Activated B cell treated with CpG ODN at 0.5 μM for 24 hours (primary cell): ENCODE measurements around the gene EGFLAM. TPM values are rescaled to one million over a fixed set of nuclear protein-coding genes. Genes with fewer than 3 reads are reported as not detected.

Experiments used
- ATAC-seq: fragments of 200-7000 bp; cut with Tn5 transposase; one replicate; pipeline ENCODE4 v1.10.0; 2021; ENCODE audit warnings: low read depth, mild to moderate bottlenecking, moderate library complexity
- CTCF ChIA-PET: fragments of 350-600 bp; sonication (Branson Sonifier 250); formaldehyde crosslinking; loops from one replicate; lab custom pipeline; 2021; ENCODE audit warnings: antibody characterized with exemption; lab: Charles Lee
- POLR2A ChIA-PET: fragments of 350-600 bp; sonication (Branson Sonifier 250); formaldehyde crosslinking; loops from one replicate; lab custom pipeline; 2021; ENCODE audit warnings: antibody characterized with exemption; lab: Charles Lee
- DNase-seq: peaks from one replicate; pipeline ENCODE4 v3.0.0; 2022
- H3K27ac Mint-ChIP-seq: one replicate; pipeline ENCODE4 v1.8.0; 2020; ENCODE audit warnings: mixed read lengths
- H3K27me3 Mint-ChIP-seq: one replicate; pipeline ENCODE4 v1.8.0; 2021; ENCODE audit warnings: mixed read lengths
- H3K36me3 Mint-ChIP-seq: one replicate; pipeline ENCODE4 v1.8.0; 2021; ENCODE audit warnings: low read depth, mixed read lengths
- H3K4me1 Mint-ChIP-seq: one replicate; pipeline ENCODE4 v1.8.0; 2021; ENCODE audit warnings: mixed read lengths
- H3K4me3 Mint-ChIP-seq: one replicate; pipeline ENCODE4 v1.8.0; 2020; ENCODE audit warnings: mild to moderate bottlenecking, mixed read lengths
- H3K9me3 Mint-ChIP-seq: one replicate; pipeline ENCODE4 v1.8.0; 2020; ENCODE audit warnings: mixed read lengths
- intact Hi-C: fragments of 100-400 bp; cut with micrococcal nuclease; formaldehyde crosslinking; loops from one replicate; pipeline ENCODE4 v1.15.1; 2024
- total RNA-seq: library from RNA; stranded (reverse); gene quantifications from 2 replicates; pipeline ENCODE4 v1.2.3, GENCODE V29; 2022
- TF ChIP-seq, protein P1 (sequence below): fragments of 200-600 bp; IDR thresholded peaks from one replicate; pipeline ENCODE4 v1.8.0; 2022; ENCODE audit warnings: antibody characterized with exemption, mild to moderate bottlenecking

EGFLAM gene
- total RNA-seq, 1 donor from 2014 or later: not detected

DNA sequence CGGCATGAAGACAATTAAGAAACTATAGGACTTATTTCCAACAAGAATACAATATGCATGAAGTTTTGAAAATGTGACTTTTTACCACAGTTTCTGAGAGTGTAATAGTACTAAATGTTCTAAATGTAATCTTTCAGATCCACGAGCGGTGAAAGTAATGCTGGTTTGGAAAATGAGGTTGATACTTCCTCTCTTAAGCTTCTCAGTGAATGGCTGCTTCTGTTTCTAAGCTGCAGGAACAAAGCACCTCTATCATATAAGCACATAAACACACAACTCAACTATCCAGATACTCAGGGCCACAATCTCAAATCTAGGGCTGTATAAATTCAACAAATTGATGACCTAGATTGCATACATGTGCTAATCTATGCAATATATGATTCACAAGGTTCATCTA, 219.8 kb downstream of the EGFLAM start:
- ATAC-seq (no peak), DNase-seq (no peak)
- Mint-ChIP-seq H3K4me3 (no peak overlapping the region), H3K36me3 (no peaks in the 10 kb centered on the region), H3K27ac (no peak overlapping the region), H3K9me3 (no peaks in the 10 kb centered on the region), H3K27me3 (peaks cover 34% of the 10 kb centered on the region), H3K4me1 (no peaks in the 10 kb centered on the region)
- intact Hi-C loops: no loop called here
- ChIA-PET POLR2A (no interaction called here), CTCF (no interaction called here)
- TF ChIP-seq, protein P1, sequence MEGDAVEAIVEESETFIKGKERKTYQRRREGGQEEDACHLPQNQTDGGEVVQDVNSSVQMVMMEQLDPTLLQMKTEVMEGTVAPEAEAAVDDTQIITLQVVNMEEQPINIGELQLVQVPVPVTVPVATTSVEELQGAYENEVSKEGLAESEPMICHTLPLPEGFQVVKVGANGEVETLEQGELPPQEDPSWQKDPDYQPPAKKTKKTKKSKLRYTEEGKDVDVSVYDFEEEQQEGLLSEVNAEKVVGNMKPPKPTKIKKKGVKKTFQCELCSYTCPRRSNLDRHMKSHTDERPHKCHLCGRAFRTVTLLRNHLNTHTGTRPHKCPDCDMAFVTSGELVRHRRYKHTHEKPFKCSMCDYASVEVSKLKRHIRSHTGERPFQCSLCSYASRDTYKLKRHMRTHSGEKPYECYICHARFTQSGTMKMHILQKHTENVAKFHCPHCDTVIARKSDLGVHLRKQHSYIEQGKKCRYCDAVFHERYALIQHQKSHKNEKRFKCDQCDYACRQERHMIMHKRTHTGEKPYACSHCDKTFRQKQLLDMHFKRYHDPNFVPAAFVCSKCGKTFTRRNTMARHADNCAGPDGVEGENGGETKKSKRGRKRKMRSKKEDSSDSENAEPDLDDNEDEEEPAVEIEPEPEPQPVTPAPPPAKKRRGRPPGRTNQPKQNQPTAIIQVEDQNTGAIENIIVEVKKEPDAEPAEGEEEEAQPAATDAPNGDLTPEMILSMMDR: no peak

DNA sequence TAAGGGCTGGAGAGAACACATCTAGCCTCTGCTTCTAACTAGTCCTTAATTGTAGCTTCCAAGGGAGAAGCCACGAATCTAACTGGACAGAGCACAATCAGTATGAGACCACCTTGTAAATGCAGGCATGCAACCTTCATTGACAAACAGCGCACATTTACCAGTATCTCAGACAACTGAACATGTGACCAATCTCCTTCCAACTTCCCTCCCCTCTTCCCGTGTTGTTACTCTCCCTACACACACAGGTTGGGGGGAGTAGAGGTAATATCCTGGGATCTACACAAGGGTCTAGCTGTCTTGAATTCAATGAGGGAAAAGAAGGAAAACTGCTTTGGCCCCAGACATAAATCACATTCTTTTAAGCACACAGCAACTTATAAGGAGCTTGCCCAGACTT, 220.5 kb downstream of the EGFLAM start:
- TF ChIP-seq, protein P1: no peak
- ATAC-seq (no peak), DNase-seq (no peak)
- POLR2A ChIA-PET: no interaction called here
- no peak overlapping the region for H3K27ac Mint-ChIP-seq
- no peaks in the 10 kb centered on the region for H3K9me3 Mint-ChIP-seq
- peaks cover 30% of the 10 kb centered on the region for H3K27me3 Mint-ChIP-seq
- H3K4me1 Mint-ChIP-seq: no peaks in the 10 kb centered on the region
- no peak overlapping the region for H3K4me3 Mint-ChIP-seq
- intact Hi-C loops: no loop called here
- H3K36me3 Mint-ChIP-seq: no peaks in the 10 kb centered on the region
- CTCF ChIA-PET: interaction anchor here (0.8 kb wide), 1 partner anchor 37 kb away, joined by 3 read pairs; no protein-coding TSS in a partner anchor

DNA sequence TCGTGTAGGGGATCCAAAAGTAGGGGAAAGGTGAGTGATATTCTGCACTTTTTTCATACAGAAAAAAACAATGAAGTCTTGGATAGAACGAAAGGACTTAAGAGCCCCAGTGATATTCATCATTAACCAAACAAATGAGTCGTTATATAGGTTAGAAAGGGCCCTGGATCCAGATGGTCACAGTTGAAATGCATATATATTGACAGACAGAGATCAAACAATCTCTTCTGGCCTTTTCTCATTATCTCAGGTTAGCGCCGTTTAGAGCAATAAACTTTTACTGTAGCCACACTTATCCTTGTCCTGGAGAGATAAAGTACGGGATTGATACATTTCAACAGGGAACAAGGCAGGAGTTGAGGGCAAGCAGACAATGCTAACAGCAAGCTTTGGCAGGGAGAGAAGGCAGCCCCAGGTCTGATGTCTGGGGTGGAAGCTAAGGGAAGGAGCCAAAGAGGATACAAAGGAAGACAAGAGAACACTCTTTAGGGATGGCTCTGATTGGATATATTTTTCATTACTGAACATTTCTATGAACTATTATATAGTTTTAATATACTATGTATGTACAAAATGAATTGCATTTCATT, 221.1 kb downstream of the EGFLAM start:
- ATAC-seq (no peak), DNase-seq (no peak)
- TF ChIP-seq, protein P1: no peak
- no peaks in the 10 kb centered on the region for H3K36me3 Mint-ChIP-seq
- intact Hi-C loops: no loop called here
- H3K4me1 Mint-ChIP-seq: no peaks in the 10 kb centered on the region
- peaks cover 33% of the 10 kb centered on the region for H3K27me3 Mint-ChIP-seq
- no peak overlapping the region for H3K27ac Mint-ChIP-seq
- no peak overlapping the region for H3K4me3 Mint-ChIP-seq
- ChIA-PET POLR2A (no interaction called here), CTCF (interaction anchor here (0.8 kb wide), 1 partner anchor 38 kb away, joined by 3 read pairs; no protein-coding TSS in a partner anchor)
- no peaks in the 10 kb centered on the region for H3K9me3 Mint-ChIP-seq

DNA sequence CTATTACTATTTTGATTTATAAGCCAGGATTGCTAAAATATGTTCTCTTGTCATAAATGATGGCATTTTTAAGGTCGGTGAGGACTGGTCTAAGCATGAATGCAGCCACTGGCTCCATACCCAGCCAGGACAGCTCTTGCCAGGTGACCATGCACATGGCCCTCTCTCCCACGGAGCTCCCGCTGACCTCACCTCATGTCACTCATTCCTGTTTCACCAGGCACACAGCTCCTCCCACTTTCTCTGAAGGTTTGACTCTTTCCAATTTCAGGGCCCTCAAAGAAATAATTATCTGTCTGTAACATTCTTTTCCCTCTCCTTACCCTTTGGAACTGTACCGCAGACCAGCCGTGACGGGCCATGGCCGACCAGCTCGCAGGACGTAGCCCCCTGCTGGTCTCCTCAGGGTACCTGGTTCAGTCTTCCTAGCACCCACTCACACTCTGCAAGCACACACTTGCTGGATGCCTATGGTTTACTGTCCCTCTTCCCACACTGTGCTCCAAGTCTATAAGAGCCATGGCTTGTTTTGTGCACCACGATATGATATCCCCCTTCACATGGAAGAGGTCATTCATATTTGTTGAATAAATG, 225.5 kb downstream of the EGFLAM start:
- DNase-seq (no peak), ATAC-seq (no peak)
- ChIA-PET POLR2A (no interaction called here), CTCF (no interaction called here)
- TF ChIP-seq, protein P1: no peak
- Mint-ChIP-seq H3K9me3 (no peaks in the 10 kb centered on the region), H3K4me1 (no peaks in the 10 kb centered on the region), H3K4me3 (no peak overlapping the region), H3K27me3 (peaks cover 47% of the 10 kb centered on the region), H3K36me3 (no peaks in the 10 kb centered on the region), H3K27ac (no peak overlapping the region)
- intact Hi-C loops: no loop called here

DNA sequence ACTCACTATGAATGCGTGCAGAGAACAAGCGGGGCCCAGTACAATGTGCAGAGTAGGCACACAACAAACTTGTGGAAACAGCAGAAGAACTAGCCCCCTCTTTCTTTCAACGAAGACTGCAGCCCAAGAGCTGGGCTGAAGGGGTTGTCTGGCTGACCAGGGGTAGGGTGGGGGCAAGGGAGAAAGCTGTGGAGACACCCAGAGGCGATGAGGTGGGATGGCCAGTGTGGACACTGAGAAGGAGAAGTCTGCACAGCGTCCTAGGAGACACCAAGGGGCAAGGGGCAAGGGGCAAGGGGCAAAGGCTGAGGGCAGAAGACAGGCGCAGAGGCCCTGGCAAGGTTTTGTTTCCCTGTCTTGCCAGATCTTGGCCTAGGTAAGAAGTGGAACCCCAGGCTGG, 235.8 kb downstream of the EGFLAM start:
- intact Hi-C loops: no loop called here
- no peaks in the 10 kb centered on the region for H3K4me1 Mint-ChIP-seq
- CTCF ChIA-PET: no interaction called here
- DNase-seq (no peak), ATAC-seq (no peak)
- H3K36me3 Mint-ChIP-seq: no peaks in the 10 kb centered on the region
- peaks cover 30% of the 10 kb centered on the region for H3K27me3 Mint-ChIP-seq
- no peak overlapping the region for H3K27ac Mint-ChIP-seq
- POLR2A ChIA-PET: no interaction called here
- H3K4me3 Mint-ChIP-seq: no peak overlapping the region
- no peaks in the 10 kb centered on the region for H3K9me3 Mint-ChIP-seq
- TF ChIP-seq, protein P1: no peak
